CD4-positive, alpha-beta T cell (primary cell): Measurements from ENCODE around the gene RB1. TPM values are rescaled to one million over a fixed set of nuclear protein-coding genes. Genes with fewer than 3 reads are reported as not detected.

Experiments
- ATAC-seq: fragments of 200-7000 bp; cut with Tn5 transposase; one replicate; pipeline ENCODE4 v1.10.0; 2022; ENCODE audit warnings: mild to moderate bottlenecking; ENCODE audit not compliant: poor library complexity
- CTCF ChIA-PET: fragments of 350-600 bp; sonication (Branson Sonifier 250); formaldehyde crosslinking; loops from one replicate; lab custom pipeline; 2021; ENCODE audit warnings: antibody characterized with exemption, inconsistent platforms; lab: Charles Lee
- POLR2A ChIA-PET: fragments of 350-600 bp; sonication (Branson Sonifier 250); formaldehyde crosslinking; loops from one replicate; lab custom pipeline; 2021; ENCODE audit warnings: antibody characterized with exemption, inconsistent platforms; lab: Charles Lee
- DNase-seq, 14 experiments: peaks; one replicate each; pipeline ENCODE4 v3.0.0-alpha.2; 2013 to 2020; ENCODE audit warnings: mixed read lengths in 2 of 14
- H3K27ac ChIP-seq, 2 donors: one replicate each; pipeline versions ENCODE4 v1.5.1 to v1.7.0; 2013; ENCODE audit warnings: low read length in 2 of 2, low read depth in 1 of 2, mild to moderate bottlenecking in 1 of 2
- H3K27me3 ChIP-seq, 2 experiments: 1 replicate in 1 of 2; 2 replicates in 1 of 2; pipeline versions ENCODE4 v1.6.1 to v1.7.0; 2013; ENCODE audit warnings: low read length in 2 of 2, control low read depth in 1 of 2, mild to moderate bottlenecking in 1 of 2, moderate library complexity in 1 of 2; ENCODE audit not compliant: insufficient read depth in 2 of 2, control insufficient read depth in 1 of 2
- H3K36me3 ChIP-seq: one replicate; pipeline ENCODE4 v1.6.1; 2013; ENCODE audit warnings: low read length, control low read depth; ENCODE audit not compliant: insufficient read depth
- H3K4me1 ChIP-seq: one replicate; pipeline ENCODE4 v1.6.1; 2013; ENCODE audit warnings: low read length, control low read depth; ENCODE audit not compliant: insufficient read depth
- H3K4me3 ChIP-seq: one replicate; pipeline ENCODE4 v1.5.1; 2013; ENCODE audit warnings: mild to moderate bottlenecking, low read length, moderate library complexity
- H3K9me3 ChIP-seq, 2 experiments: 1 replicate in 1 of 2; 2 replicates in 1 of 2; pipeline versions ENCODE4 v1.6.1 to v1.7.0; 2013; ENCODE audit warnings: low read length in 2 of 2, mild to moderate bottlenecking in 2 of 2, control low read depth in 1 of 2, moderate library complexity in 1 of 2; ENCODE audit not compliant: control insufficient read depth in 1 of 2, insufficient read depth in 1 of 2
- H3K27ac Mint-ChIP-seq: one replicate; pipeline ENCODE4 v1.8.0; 2020; ENCODE audit warnings: mixed read lengths
- H3K27me3 Mint-ChIP-seq: one replicate; pipeline ENCODE4 v1.8.0; 2021; ENCODE audit warnings: mixed read lengths
- H3K36me3 Mint-ChIP-seq: one replicate; pipeline ENCODE4 v1.8.0; 2021; ENCODE audit warnings: low read depth, mixed read lengths
- H3K4me1 Mint-ChIP-seq: one replicate; pipeline ENCODE4 v1.8.0; 2021; ENCODE audit warnings: low read depth, mixed read lengths
- H3K4me3 Mint-ChIP-seq: one replicate; pipeline ENCODE4 v1.8.0; 2020; ENCODE audit warnings: mild to moderate bottlenecking, mixed read lengths
- H3K9me3 Mint-ChIP-seq: one replicate; pipeline ENCODE4 v1.8.0; 2020; ENCODE audit warnings: mixed read lengths
- intact Hi-C, 2 experiments: fragments of 100-400 bp; cut with DNase I in 1 of 2; cut with micrococcal nuclease in 1 of 2; formaldehyde crosslinking; loops; one replicate each; pipeline versions ENCODE4 v1.15.1 to v1.9.0; 2023 to 2025; cut with DNase I, micrococcal nuclease
- total RNA-seq, 174 experiments: library from RNA in 2 of 174; stranded (reverse) in 2 of 174; gene quantifications; one replicate each; pipeline ENCODE4 v1.2.3 and lab custom pipeline; 2021 to 2026
- TF ChIP-seq, protein P1 (sequence below): fragments of 200-600 bp; IDR thresholded peaks from one replicate; pipeline ENCODE4 v1.8.0; 2022; ENCODE audit warnings: antibody characterized with exemption, mild to moderate bottlenecking

RB1 gene
- total RNA-seq, 2 experiments from 2014 or later = 14.9 to 18.4 TPM

DNA sequence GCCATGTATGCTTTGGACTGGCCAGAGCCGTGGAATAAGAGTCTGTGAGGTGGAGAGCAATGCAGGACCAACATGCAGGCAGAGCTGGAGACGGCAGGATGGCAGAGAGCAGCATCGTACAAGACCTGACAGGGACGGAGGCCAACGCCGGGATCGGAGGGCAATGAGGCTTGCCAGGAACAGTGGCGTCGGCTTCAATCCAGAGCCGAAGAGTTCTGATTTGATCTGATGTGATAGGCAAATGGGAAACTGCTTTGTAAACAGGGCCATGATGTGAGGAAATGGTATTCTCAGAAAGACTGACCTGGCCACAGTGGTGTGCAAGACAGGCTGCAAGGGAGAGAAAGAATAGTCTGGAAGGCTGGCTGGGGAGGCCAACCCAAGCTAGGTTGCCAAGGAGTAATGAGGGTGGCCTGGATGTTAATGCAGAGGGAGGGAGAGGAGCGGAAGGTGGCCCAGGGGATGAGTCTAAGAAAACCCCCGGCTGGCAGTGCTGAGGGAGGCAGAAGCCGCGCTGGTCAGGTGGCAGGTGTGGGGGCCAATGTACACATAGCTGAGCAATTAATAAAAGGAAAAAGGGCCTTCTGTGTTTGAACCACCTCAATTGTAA lies 202.6 kb downstream of the RB1 start:
- CTCF ChIA-PET = interaction anchor here (0.6 to 1.4 kb wide), 2 partner anchors 51 to 173 kb away, joined by 3 to 5 read pairs; no protein-coding TSS in a partner anchor
- H3K27me3 Mint-ChIP-seq = no peaks in the 10 kb centered on the region
- H3K4me1 Mint-ChIP-seq = peaks cover 54% of the 10 kb centered on the region
- intact Hi-C loops = loop anchor here in 1 of 2 experiments (2.0 kb wide), 2 partner anchors 15 to 25 kb away; no protein-coding TSS in a partner anchor
- Histone ChIP-seq H3K9me3 (no peaks in the 10 kb centered on the region), H3K4me3 (no peak overlapping the region), H3K27me3 (no peaks in the 10 kb centered on the region), H3K36me3 (no peaks in the 10 kb centered on the region), H3K27ac (peak overlapping the region; percentile 52 to 58), H3K4me1 (peaks cover 47% of the 10 kb centered on the region)
- POLR2A ChIA-PET = interaction anchor here (0.7 to 4.2 kb wide), 26 partner anchors 9 to 468 kb away, joined by 3 to 132 read pairs (median 7); partner anchors contain the start of genes ITM2B, LPAR6, NUDT15 and RCBTB2
- DNase-seq (peak in 2 of 14 experiments; percentile 19 to 20), ATAC-seq (no peak)
- TF ChIP-seq, protein P1, sequence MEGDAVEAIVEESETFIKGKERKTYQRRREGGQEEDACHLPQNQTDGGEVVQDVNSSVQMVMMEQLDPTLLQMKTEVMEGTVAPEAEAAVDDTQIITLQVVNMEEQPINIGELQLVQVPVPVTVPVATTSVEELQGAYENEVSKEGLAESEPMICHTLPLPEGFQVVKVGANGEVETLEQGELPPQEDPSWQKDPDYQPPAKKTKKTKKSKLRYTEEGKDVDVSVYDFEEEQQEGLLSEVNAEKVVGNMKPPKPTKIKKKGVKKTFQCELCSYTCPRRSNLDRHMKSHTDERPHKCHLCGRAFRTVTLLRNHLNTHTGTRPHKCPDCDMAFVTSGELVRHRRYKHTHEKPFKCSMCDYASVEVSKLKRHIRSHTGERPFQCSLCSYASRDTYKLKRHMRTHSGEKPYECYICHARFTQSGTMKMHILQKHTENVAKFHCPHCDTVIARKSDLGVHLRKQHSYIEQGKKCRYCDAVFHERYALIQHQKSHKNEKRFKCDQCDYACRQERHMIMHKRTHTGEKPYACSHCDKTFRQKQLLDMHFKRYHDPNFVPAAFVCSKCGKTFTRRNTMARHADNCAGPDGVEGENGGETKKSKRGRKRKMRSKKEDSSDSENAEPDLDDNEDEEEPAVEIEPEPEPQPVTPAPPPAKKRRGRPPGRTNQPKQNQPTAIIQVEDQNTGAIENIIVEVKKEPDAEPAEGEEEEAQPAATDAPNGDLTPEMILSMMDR = no peak
- H3K27ac Mint-ChIP-seq = peak overlapping the region; percentile 91
- H3K4me3 Mint-ChIP-seq = peak overlapping the region; percentile 54
- H3K36me3 Mint-ChIP-seq = no peaks in the 10 kb centered on the region
- H3K9me3 Mint-ChIP-seq = no peaks in the 10 kb centered on the region

- no peak overlapping the region for H3K4me3 Mint-ChIP-seq
- H3K36me3 Mint-ChIP-seq = no peaks in the 10 kb centered on the region
- CTCF ChIA-PET = no interaction called here
- DNase-seq = no peak
- no peaks in the 10 kb centered on the region for H3K9me3 ChIP-seq
- POLR2A ChIA-PET = interaction anchor here (0.6 to 4.2 kb wide), 6 partner anchors 15 to 195 kb away, joined by 3 to 132 read pairs (median 10); partner anchors contain the start of gene RCBTB2
- peaks cover 47% of the 10 kb centered on the region for H3K4me1 ChIP-seq
- TF ChIP-seq, protein P1 = no peak
- H3K27ac ChIP-seq = peak overlapping the region in 1 of 2 donors; percentile 38
- ATAC-seq = no peak
- intact Hi-C loops = loop anchor here in 1 of 2 experiments (2.0 kb wide), 2 partner anchors 16 to 24 kb away; no protein-coding TSS in a partner anchor
- no peaks in the 10 kb centered on the region for H3K27me3 Mint-ChIP-seq
- no peak overlapping the region for H3K4me3 ChIP-seq
- no peaks in the 10 kb centered on the region for H3K9me3 Mint-ChIP-seq
- peaks cover 54% of the 10 kb centered on the region for H3K4me1 Mint-ChIP-seq
- no peaks in the 10 kb centered on the region for H3K27me3 ChIP-seq
- H3K27ac Mint-ChIP-seq = peak overlapping the region; percentile 91
- H3K36me3 ChIP-seq = no peaks in the 10 kb centered on the region
Measured at GRCh38 chr13:48507021-48507420, 203.5 kb downstream of the RB1 start.

DNA sequence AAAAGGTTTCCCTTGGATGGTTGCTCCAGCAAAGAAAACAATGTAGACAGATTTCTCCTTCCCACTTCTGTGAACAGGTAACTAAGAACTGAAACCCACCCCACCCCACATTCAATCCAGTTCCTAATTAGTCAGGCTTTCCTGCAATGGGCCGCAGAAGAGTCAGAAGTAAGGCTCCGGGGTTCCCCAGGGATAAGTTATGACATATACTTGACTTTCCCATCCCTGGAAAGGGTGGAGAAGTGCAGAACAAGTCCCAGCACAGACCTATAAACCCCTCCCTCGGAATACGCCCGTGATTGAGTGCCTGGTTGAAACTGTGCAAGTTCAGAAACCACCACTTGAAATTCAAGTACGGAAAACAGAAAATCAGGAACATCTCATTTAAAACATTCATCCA lies 204.5 kb downstream of the RB1 start:
- H3K27ac ChIP-seq = no peak overlapping the region
- H3K4me1 ChIP-seq = peaks cover 45% of the 10 kb centered on the region
- no peaks in the 10 kb centered on the region for H3K27me3 ChIP-seq
- no peak for ATAC-seq
- ChIA-PET CTCF (no interaction called here), POLR2A (interaction anchor here (4.2 kb wide), 1 partner anchor 24 kb away, joined by 132 read pairs; the partner anchor contains the start of gene RCBTB2)
- H3K36me3 ChIP-seq = no peaks in the 10 kb centered on the region
- Mint-ChIP-seq H3K4me1 (peaks cover 54% of the 10 kb centered on the region), H3K27ac (no peak overlapping the region), H3K9me3 (no peaks in the 10 kb centered on the region), H3K27me3 (no peaks in the 10 kb centered on the region), H3K4me3 (no peak overlapping the region), H3K36me3 (no peaks in the 10 kb centered on the region)
- no peak overlapping the region for H3K4me3 ChIP-seq
- TF ChIP-seq, protein P1 = no peak
- H3K9me3 ChIP-seq = no peaks in the 10 kb centered on the region
- intact Hi-C loops = no loop called here
- no peak for DNase-seq
